ENCODE measurements around the gene DFFB.
"Not testable (repeated sequence)": the region's sequence is repeated elsewhere in the genome, so short reads cannot be mapped to it uniquely, and the experiment has no call there.

Gene DFFB

DNA sequence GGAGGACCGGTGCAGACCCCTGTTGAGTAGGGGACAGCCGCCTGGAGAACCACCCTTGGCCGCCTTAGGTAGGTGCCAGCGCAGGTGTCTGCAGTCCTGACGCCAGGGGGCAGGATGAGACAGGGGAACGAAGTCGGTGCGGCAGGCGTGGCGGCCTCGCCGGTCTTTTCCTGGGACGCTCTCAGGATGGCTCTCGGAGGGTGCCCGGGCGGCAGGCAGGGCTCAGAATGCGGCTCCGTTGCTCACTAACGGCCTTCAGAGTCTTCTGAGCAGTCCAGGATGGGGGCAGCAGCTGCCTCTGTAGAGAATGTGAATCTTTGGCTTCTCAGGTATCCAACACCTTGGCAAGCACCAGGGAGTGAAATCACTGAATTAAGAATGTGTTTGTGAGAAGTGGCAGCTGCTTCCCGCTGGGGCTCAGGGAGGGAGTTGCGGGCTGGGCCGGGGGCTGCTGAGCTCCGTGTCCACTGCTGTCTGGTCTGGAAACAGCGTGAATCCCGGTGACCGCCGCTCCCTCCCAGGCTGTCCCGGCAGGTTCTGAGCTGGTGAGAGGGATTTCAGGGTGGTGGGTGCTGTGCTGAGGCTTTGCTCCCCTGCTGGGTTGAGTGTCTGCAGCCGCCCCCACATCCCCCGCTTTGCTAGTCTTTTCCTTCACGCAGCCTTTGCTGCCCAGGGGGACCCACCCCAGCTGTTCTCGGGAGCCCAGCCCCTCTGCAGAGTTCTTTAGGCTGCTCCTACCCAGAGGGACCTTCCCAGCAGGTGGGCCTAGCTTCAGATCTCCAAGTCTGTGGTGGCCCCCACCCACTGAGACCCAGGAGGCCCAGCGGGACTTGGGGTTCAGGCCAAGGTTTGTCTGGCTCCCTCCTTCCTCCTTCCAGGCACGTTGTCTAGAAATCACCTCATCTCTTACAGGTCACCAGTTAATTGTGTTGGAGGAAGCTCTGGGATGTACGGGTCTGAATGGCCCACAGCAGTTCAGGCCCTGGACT, 53.9 kb downstream of the DFFB start:
- DNase-seq, result no peak

DNA sequence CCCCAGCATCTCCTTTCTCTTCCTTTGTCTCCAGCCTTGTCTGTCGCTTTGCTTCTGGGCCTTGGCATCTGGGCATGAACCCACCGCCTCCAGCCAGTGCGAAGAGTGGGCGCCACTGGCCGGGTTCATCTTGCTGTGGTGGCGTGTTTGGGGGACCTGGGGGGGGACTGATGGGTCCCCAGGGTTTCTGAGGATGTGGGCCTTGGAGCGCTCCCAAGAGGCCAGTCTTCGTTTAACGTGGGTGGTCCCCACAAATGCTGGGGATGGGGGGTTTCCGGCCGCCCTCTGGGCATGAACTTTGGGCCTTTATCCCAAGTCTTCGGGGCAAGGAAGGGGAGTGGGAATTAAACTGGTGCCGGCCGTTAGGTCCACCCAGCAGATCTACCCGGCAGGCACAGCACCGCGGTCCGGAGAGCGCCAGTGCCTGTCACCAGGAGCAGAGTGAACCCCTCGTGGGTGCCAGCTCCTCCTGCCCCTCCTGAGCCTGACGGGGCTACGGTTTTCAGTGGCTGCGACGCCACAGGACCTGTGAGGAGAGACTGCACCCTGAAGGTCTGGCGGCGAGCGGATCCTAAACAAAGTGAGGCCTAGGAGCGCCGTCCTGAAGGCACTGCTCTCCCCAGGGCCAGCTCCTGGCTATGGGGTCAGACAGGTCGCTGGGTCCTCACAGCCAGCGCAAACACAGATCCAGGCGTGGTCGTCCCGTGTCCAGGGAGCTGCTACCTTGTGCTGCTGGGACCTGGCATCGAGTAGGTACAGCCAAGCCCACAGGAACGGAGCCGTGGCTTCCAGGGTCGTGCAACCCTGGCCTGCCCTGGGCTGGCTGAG, 54.9 kb downstream of the DFFB start:
- DNase-seq, result no peak

DNA sequence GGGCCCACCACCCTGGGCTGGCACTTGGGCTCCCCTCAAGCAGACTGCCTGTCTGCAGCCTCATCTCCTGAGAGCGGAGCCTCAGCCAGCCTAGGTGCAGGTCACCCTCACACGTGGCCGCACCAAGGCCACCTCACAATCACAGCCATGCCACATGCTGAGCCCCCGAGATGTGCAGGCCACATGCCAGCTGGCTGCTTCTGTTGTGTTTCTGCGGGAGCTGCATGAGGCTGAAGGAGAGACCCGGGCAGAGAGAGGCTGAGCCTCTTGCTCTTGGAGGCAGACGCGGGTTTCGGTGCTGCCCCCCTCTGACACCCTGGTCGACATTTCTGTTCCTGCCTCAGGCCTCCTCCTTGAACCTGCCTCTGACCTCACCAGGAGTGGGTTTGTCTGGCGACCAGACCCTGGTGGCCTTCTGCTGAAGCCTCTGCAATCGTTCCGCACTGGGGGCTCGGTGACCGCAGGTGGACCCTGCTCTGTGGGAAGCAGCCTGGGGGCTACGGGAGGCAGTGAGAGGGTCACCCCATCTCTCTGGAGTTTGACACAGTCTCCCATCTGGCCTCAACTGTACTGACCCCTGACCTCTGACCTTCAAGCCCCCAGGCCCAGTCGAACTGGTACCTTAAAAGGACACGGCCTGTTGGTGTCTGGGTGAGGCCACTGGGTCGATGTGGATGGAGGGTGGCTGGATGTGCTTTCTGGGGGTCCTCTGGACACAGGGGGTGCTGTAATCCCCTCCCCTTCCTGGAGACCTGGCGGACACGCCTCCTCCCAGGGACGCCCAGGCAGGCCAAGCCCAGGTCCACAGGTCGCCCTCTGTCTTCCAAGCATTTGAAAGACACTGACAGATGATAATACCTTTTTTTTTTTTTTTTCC, 55.8 kb downstream of the DFFB start:
- DNase-seq, result no peak

DNA sequence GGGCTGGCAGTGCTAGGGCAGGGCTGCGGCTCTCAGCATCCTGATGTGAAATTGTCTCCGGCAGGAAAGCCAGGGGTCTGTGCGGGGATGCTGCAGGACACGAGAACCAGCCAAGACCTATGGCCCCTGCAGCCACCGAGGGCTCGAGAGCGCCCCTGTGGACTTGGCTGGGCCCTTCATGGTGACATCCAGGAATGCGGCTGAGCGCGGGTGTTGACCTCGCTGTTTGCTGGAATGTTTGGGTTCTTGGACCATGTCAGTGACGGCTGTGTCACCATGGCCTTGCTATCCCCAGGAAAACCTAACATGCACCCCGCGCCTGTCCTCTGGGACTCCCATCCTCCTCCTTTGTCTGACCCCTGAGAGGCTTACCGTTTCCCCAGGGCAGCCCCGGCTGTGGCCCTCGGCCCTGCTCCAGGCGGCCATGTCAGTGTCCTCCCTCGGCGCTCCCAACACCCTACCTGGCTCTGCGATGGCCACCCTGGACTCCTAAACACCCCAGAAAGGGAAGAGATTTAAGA, 57.1 kb downstream of the DFFB start:
- no peak for DNase-seq

DNA sequence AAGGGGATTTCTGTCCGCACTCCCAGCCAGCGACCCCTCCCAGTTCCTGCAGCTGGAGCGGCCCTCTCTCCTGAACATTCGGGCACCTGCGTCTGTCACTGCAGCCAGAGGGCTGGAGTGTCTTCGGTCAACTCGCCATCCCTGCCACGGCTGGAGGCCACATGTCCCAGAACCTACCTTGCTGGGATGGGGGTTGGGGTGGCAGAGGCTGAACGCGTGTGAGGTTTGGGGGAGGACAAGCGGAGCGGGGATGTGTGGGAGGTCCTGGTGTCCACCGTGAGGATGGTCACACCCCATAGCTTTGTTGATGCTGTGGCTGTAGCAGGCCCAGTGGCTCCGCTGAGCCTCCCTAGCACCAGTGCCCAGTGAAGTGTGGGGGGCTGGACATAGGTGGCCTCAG, 57.6 kb downstream of the DFFB start:
- no peak for DNase-seq

DNA sequence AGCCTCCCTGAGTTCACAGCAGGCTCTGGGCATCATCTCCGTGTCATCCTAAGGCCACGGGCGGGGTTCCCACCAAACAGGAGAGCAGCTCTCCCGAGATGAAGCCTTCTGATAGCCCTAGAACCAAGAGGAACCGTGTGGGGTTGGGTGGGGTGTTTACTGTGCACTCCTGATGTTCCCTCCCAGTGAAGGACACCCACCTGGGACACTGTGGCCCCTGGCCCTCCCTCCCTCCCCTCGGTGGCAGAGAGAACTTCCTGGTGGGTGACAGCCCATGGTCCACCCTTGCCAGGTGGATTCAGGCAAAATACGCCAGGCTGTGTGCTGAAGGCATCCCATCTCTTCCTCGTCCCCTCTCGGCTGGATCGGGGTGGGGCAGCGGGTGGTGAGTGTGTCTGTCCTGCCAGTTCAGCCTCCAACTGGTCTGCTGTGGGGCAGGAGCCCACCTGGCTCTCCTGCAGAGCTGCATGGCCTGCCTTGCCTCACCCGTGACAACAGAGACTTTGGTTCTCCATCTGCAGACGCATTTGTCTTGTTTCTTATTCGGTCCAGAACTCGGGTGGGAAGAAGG, 58.4 kb downstream of the DFFB start:
- DNase-seq, result no peak

DNA sequence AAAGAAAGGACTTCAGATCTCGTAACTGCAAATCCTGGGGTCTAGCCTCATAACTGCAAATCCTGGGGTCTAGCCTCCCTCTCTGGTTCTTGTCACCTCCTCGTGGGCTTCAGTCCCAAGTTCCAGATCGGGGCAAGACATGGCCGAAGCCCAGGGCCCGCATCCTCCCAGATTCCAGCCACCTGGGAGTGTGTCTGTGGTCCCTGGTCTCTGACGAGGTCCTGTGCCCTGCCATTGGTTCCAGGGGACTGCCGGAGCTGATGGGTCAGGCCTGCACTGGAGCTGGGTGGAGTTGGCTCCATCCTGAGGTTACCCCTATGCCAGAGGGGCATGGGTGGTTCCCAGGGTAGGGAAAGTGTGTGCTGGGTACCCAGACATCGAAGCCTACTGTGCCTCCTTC, 60.5 kb downstream of the DFFB start:
- DNase-seq, result no peak

DNA sequence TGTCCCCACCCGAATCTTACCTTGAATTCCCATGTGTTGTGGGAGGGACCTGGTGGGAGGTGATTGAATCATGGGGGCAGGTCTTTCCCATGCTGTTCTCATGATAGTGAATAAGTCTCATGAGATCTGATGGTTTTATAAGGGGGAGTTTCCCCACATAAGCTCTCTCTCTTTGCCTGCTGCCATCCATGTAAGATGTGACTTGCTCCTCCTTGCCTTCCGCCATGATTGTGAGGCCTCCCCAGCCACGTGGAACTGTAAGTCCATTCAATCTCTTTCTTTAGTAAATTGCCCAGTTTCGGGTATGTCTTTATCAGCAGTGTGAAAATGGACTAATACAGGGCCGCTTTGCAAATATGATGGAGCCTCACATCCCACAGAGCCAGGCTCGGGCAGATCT, 61.1 kb downstream of the DFFB start:
- not testable (repeated sequence) for DNase-seq

DNA sequence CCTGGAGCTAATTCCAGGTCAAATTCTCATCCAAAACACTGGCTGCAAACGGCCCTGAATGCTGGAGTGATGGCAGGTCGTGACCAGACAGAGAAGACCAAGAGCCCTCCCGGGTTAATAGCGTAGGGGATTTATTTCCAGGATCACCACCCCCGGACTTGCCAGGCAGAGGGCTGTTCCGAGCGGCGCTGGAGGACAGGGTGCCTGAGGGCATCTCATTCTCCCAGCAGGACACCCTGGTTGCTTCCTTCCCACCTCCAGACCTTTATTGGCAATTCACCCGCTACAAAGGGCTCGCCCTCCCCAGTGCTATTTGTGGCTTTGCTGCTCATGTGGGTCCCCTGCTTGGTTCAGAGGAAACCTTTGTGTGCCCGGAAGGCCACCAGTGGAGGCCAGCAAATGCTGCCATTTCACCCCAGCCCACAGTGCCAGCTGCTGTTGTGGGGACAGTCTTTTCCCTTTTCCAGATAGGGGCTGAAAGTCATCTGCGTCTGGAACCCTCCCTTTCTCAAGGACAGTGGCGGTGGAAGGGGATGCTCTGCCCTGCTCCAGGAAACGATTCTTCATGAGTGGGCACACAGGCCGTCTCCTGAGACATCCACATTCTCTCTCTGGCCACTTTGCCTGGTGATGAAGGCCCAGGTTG, 61.8 kb downstream of the DFFB start:
- no peak for DNase-seq

DNA sequence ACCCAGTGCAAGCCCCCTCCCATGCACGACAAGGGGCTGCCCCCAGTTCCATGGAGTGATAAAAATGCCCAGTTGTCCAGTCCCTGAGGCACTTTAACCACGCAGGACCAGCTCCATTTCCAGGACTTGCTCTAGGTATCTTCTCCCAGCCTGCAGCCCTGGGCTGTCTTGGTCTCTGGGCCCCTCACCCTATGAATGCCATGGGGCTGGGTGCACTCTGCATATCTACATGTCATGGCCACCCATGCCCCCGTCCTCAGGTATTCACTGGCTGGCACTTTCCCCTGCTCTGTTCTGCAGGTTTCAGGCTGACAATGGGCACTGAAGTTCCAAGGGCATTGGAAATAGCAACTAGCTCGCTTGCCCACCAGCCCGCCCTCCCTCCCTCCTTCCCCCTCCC, 62.4 kb downstream of the DFFB start:
- DNase-seq, result no peak

DNA sequence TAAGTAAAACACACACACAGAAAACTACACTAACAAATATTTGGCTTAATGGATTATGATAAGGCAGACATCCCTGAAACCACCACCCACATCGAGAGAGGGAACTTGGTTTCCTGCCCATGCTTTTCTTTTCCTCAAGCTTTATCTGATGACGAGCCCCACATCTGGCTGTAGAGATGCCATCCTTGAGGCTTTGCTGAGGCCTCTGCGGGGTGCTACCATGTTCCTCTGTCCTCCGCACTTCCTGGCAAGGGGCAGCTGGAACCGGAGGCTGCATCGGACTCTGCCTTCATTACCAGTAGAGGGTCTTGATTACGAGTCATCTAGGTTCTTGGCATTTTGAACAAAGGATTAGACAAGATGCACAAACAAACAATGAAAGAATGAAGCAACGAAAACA, 64.5 kb downstream of the DFFB start:
- DNase-seq, result no peak

DNA sequence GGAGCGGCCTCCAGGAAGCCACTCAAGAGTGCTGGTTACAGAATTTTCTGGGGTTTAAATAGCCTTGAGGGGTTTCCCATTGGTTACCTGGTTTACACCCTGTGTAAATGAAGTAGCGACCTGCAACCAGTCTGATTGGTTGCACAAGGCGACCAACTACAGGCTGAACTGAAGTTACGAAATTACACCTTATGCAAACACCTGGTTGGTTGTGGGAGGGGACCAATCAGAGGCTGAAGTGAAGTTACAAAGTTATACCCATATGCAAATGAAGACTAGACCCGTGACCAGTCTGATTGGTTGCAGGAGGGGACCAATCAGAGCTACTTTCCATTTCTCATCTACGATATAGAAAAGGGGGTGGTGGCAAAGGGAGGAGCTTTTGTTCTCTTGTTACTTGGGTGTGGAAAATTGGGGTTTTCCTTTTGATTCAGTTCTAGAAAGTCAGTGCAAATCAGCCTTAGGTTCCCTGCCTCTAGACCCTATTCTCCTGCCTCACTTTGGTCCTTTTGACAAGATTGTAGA, 65.0 kb downstream of the DFFB start:
- DNase-seq, result no peak

DNA sequence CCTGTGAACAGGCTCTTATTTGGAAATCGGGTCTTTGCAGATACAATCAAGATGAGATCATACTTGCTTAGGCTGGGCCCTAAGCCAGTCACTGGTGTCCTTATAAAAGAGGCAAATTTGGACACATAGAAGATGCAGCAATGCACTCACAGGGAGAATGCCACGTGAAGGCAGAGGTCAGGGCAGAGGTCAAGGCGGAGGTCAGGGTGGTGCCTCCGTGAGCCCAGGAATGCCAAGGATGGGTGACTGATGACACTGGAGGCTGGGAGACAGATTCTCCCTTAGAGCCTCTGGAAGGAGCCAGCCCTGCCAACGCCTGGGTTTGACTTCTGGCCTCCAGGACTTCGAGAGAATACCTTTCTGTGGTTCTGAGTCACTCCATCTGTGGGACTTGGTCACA, 65.6 kb downstream of the DFFB start:
- no peak for DNase-seq

DNA sequence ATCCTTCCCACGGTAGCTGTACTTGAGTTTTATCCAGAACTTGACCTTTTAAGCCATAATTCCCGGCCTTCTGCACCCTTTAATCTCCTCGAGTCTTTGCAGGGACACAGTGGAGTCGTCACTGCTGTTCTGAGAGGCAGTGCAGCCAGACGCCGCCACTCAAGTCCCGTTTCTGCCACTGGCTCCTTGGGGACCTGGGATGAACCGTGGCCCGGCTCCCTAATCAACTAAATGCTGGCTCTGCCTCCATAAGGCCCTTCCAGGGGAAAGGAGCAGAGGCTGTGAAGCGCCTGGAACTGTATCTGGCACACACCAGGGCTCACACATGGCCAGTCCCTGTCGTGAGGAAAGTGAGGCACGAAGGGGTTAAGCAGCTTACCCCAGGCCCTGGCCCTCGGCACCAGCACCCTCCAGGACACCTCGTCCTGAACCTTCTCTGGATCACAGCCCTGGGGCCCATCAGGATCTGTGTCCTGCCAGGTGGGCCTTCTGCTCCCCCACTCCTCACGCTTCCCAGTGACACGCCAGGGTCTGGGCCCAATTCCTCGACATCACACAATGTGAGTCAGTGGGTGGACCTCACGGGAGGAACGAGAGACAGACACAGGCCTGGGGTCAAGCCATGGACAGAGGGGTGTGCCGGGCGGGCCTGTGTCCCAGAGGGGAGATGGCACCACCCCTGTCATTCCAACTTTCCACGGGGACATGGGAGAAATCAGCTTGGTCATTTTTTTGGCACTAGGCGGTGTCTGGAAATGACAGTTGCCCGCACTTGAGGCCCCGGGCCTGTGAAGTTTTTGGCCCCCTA, 66.3 kb downstream of the DFFB start:
- no peak for DNase-seq

DNA sequence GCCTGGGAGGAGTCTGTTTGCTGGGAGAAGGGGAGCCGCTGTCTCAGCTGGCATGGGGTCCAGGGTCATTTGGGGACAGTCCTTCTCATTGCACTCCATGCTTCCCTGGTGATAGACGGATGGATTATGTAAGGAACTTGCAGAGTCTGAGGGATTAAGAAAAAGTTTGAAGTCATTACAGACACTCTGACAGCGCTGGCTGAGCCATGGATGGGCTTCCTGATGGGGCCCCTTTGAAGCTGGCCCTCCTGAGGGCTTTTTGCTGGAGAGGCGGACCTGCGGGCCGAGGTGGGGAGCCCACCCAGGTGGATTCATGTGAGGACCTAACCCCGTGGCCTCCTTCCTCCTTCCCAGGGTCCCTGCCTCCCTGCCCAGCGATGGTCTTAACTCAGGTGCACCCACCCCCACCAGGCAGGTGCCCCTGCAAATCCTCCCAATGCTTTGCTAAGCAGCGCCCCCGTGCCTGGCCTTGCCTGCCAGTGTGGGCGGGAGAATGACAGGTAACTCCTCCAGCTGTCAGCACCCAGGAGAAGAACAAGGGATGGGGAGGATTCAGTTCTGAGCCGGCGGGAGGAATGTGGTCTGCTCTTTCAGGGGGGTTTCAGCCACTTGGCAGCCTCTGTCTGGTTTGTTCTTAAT, 67.0 kb downstream of the DFFB start:
- DNase-seq, result no peak

DNA sequence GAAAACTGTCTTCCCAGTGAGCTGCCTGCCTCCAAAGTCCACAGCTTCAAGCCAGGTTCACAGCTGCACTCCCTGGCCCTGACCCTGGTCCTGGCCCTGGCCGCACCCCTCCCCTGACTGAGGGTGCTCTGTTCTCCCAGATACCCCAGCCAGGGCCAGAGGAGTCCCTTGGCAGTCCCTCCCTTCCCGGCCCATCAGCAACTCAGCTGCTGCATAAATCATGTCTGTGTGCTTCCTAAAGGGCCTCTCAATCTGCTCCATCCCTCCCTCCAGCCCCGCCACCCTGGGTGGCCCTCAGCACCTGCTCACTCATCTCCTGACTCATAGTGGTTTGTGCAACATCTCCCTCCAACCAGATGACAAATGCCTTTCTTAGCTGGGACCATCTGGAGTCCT, 67.5 kb downstream of the DFFB start:
- no peak for DNase-seq

DNA sequence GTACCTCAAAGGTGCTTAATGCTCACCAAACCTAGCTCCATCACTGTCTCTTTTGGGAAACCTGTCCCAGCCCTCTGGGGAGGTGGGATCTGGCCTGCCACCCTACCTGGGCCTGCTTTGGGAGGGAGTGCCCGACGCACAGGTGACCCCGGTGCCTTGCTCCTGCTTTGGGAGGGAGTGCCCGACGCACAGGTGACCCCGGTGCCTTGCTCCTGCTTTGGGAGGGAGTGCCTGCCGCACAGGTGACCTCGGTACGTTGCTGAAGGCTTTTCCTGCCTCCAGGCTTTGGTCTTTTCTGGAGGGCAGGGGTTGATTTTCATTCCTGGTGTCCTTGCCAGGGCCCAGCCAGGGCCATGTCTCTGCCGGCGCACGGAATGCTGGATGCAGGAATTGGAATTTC, 68.0 kb downstream of the DFFB start:
- DNase-seq, result no peak

DNA sequence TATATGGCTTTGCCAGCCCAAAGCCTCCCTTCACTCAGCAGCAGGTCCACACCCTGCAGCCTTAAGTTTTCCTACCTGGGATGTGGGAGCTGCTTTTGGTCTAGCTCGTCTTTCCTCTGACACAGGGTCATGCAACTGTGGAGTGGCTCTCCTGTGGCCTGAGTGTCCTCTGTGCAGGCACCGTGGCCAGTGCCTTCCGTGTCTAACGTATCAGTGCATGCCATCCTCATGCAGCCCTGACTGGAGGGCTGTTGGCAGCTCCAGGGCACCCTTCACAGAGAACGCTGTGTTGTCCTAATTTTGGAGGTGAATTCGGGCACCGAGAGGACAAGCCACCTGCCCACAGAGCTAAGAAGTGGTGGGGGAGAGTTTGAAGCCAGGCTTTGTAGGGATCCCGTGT, 68.5 kb downstream of the DFFB start:
- DNase-seq, result no peak

DNA sequence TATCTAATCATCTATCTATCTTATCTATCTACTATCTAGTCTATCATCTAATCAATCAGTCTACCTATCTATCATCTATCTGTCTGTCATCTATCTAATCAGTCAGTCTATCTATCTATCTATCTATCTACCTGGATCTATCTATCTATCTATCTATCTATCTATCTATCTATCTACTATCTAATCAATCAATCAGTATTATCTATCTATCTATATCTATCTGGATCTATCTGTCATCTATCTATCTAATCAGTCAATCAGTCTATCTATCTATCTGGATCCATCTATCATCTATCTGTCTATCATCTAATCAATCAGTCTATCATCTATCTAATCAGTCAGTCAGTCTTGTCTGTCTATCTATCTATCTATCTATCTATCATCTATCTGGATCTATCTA, 69.7 kb downstream of the DFFB start:
- DNase-seq, result no peak

DNA sequence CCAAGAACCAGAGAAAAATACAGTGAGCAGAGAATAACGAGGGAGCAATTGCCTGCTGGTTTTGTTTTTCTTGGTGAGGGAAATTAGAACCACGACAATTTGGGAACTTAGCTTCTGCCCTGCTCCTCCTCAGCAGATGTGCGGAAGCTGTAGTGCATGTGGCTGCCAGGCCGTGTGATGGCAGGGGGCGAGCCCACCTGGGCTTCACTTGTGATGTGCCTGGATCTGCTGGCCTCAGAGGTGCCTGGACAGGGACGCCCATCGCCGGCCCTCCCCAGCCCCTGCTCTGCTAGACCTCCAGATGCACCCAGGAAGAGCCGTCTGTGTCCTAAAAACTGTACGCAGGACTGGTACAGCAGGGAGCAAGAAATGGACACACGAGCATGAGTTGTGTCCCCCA, 71.3 kb downstream of the DFFB start:
- no peak for DNase-seq

Data from T1000 (cell line).